T-helper 17 cell (primary cell): ENCODE data around the gene USB1. TPM values are rescaled to one million over a fixed set of nuclear protein-coding genes. Genes with fewer than 3 reads are reported as not detected.

Source experiments
- ATAC-seq: fragments of 150-1000 bp; cut with Tn5 transposase; 2 replicates; pipeline ENCODE4 v1.10.0; 2021; ENCODE audit warnings: mild to moderate bottlenecking, moderate library complexity
- DNase-seq, 3 donors: peaks; one replicate each; pipeline versions ENCODE4 v3.0.0 to v3.0.0-alpha.2; 2020 to 2021
- H3K9me3 ChIP-seq: one replicate; pipeline ENCODE4 v1.7.0; 2013; ENCODE audit warnings: low read length, mild to moderate bottlenecking; ENCODE audit not compliant: control insufficient read depth, poor library complexity, severe bottlenecking
- H3K27ac Mint-ChIP-seq: one replicate; pipeline ENCODE4 v1.8.0; 2022; ENCODE audit warnings: mild to moderate bottlenecking, moderate library complexity, mixed read lengths
- H3K27me3 Mint-ChIP-seq: one replicate; pipeline ENCODE4 v1.8.0; 2022; ENCODE audit warnings: mixed read lengths
- H3K36me3 Mint-ChIP-seq: one replicate; pipeline ENCODE4 v1.8.0; 2022; ENCODE audit warnings: low read depth, mixed read lengths
- H3K4me1 Mint-ChIP-seq: one replicate; pipeline ENCODE4 v1.8.0; 2022; ENCODE audit warnings: mild to moderate bottlenecking, mixed read lengths
- H3K4me3 Mint-ChIP-seq: one replicate; pipeline ENCODE4 v1.8.0; 2022; ENCODE audit warnings: mild to moderate bottlenecking, moderate library complexity, mixed read lengths
- total RNA-seq, 4 donors: library from RNA in 2 of 4; stranded (reverse) in 2 of 4; gene quantifications; one replicate each; pipeline ENCODE4 v1.2.3 and lab custom pipeline; 2022 to 2026

USB1 gene, protein sequence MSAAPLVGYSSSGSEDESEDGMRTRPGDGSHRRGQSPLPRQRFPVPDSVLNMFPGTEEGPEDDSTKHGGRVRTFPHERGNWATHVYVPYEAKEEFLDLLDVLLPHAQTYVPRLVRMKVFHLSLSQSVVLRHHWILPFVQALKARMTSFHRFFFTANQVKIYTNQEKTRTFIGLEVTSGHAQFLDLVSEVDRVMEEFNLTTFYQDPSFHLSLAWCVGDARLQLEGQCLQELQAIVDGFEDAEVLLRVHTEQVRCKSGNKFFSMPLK
- total RNA-seq (10 to 100 TPM; 34.1 to 35.7 TPM), total RNA-seq (lab: John Stamatoyannopoulos, UW) (13.0 to 17.6 reads per million in 2 donors)

DNA sequence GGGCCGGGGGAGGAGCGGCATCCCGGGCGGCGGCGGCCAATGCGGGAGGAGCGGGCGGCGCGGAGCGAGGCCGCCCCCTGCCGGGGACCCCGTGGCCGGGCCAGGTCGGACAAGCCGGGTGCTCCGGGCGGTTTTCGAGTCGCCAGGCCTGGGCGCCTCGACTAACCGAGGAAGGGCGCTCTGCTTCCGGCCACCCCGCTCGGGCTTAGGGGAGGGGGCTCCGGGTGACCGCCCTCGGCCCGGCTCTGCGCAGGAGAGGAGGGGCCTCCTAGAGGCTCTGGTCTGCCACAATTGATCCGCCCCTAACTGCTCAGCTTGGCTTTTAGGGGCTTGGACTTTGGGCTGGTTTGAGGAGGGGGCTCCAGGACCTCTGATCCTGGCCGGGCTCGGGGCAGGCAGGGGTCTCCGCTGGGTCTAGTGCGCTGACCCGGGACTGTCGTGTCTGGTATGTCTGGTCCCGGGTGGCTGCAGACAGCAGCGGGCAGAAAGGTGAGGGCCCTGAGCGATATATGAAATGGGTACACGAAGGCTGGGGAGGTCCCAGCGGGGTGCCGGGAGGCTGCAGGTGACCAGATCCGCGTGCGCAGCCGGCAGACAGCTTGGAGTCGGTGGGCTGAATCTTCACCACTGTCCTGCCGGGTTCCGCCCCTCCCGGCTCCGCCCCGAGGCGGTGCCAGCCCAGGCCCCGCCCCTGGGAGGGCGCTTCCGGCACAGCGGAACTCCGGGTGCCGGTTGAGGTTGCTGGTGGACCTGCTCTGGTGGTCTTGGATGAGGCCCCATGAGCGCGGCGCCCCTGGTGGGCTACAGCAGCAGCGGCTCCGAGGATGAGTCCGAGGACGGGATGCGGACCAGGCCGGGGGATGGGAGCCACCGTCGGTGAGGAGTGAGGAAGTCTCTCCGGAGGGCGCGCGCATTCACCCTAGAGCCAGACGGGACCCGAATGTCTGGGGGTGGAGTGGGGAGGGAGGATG, at the start of gene USB1:
USB1 (plus strand) TSS at position 702 of the 971 bp plus-strand sequence; CDS start at position 779, 77 bp downstream.
- peak; percentile 84 to 87 (median 86) for DNase-seq
- peak within 1 kb of the TSS; percentile 94 for H3K4me3 Mint-ChIP-seq
- peaks cover 47% of the 10 kb centered on the region for H3K4me1 Mint-ChIP-seq
- ATAC-seq: peak; percentile 80
- peak within 1 kb of the TSS; percentile 77 for H3K27ac Mint-ChIP-seq
- H3K27me3 Mint-ChIP-seq: no peaks in the 10 kb centered on the region
- peaks cover 3% of the 10 kb centered on the region for H3K36me3 Mint-ChIP-seq
- no peaks in the 10 kb centered on the region for H3K9me3 ChIP-seq

DNA sequence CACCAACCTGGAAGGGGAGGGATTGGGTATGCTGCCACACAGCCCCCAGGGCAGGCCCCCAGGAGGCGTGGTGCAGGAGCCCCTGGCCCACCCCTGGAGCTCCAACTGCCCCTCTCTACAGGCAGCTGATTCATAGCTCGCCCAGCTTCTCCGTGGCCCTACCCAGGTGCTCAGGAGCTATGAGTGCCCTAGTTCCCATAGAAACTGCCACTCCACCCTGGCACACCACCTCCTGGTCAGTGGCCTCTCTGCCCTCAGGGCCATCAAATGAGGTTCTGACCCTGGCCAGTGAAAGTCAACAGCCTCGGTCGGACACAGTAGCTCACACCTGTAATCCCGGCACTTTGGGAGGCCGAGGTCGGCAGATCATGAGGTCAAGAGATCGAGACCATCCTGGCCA, 48.3 kb upstream of the USB1 start:
- Mint-ChIP-seq H3K4me1 (peaks cover 2% of the 10 kb centered on the region), H3K36me3 (no peaks in the 10 kb centered on the region), H3K27me3 (peaks cover 15% of the 10 kb centered on the region), H3K27ac (no peak overlapping the region), H3K4me3 (no peak overlapping the region)
- DNase-seq (no peak), ATAC-seq (no peak)
- H3K9me3 ChIP-seq: no peaks in the 10 kb centered on the region

DNA sequence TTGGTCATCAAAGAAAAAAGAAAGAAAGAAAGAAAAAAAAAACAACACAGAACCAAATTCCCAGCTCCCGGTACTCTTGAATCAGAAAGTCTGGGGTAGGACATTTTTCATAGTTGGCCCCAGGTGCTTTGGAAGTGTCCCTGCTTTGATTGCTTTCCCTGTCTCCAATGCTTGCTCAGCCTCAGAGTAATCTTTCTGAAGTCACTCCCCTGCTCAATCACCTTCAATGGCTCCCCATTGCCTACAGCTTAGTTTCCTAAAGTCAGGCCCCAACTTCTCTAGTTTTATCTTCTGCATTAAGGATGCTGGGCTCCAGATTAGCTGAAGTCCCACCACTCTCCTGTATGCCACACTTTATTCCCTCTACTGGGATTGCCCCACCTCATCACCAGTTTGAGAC, 47.4 kb upstream of the USB1 start:
- H3K4me3 Mint-ChIP-seq: no peak overlapping the region
- no peaks in the 10 kb centered on the region for H3K36me3 Mint-ChIP-seq
- DNase-seq (no peak), ATAC-seq (no peak)
- H3K27me3 Mint-ChIP-seq: peaks cover 15% of the 10 kb centered on the region
- no peak overlapping the region for H3K27ac Mint-ChIP-seq
- peaks cover 2% of the 10 kb centered on the region for H3K4me1 Mint-ChIP-seq
- H3K9me3 ChIP-seq: no peaks in the 10 kb centered on the region

DNA sequence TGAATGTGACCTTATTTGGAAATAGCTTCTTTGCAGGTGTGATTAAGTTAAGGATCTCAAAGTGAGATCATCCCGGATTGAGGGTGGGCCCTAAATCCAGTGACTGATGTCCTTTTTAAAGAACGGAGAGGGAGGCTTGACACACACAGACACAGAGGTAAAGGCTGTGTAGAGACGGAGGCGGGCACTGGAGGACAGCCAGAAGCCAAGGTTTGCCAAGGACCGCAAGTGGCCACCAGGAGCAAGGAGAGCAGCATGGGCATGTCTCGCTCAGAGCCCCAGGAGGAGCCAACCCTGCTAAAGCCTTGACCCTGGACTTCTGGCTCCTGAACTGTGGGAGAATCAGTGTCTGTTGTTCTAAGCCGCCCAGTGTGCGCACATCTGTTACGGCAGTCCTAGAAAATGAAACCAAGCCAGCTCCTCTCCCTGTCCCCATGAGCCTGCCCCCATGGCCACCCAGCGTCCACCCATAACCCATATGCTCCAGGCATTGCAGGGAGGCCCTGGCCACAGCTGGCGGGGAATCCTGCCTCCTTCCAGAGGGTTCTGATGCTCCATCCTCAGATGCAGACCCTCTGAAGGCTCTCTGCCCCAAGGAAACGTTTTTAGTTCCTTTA, 45.5 kb upstream of the USB1 start:
- H3K4me3 Mint-ChIP-seq: no peak overlapping the region
- DNase-seq (no peak), ATAC-seq (no peak)
- H3K4me1 Mint-ChIP-seq: peaks cover 2% of the 10 kb centered on the region
- peaks cover 9% of the 10 kb centered on the region for H3K27me3 Mint-ChIP-seq
- no peaks in the 10 kb centered on the region for H3K36me3 Mint-ChIP-seq
- H3K9me3 ChIP-seq: no peaks in the 10 kb centered on the region
- no peak overlapping the region for H3K27ac Mint-ChIP-seq

DNA sequence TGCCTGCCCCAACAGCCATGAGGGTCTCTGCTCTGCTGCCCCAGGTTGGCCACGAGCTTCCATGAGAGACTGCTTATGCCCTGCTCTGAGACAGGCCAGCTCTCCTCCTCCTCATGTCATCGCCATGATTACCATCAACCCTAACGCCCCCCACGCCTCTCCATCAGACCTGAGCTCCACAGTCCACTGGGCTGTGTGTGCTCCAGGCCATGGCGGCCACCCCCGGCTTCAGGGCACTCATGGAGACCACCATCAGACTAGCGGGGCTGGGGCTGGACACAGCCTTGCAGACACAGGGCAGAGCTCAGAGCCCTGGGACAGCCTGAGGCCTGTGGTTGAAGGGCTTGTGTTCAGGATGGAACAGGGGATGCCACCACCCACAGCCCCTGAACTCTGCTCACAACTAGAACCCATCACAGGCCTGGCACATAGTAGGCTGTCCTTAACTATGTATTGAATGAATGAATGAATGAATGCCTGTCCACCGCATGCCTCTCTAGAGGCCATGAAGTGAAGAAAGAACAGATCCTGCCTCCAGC, 44.9 kb upstream of the USB1 start:
- Mint-ChIP-seq H3K4me1 (peaks cover 2% of the 10 kb centered on the region), H3K27ac (no peak overlapping the region), H3K27me3 (peaks cover 4% of the 10 kb centered on the region), H3K4me3 (no peak overlapping the region), H3K36me3 (no peaks in the 10 kb centered on the region)
- DNase-seq (no peak), ATAC-seq (no peak)
- no peaks in the 10 kb centered on the region for H3K9me3 ChIP-seq

DNA sequence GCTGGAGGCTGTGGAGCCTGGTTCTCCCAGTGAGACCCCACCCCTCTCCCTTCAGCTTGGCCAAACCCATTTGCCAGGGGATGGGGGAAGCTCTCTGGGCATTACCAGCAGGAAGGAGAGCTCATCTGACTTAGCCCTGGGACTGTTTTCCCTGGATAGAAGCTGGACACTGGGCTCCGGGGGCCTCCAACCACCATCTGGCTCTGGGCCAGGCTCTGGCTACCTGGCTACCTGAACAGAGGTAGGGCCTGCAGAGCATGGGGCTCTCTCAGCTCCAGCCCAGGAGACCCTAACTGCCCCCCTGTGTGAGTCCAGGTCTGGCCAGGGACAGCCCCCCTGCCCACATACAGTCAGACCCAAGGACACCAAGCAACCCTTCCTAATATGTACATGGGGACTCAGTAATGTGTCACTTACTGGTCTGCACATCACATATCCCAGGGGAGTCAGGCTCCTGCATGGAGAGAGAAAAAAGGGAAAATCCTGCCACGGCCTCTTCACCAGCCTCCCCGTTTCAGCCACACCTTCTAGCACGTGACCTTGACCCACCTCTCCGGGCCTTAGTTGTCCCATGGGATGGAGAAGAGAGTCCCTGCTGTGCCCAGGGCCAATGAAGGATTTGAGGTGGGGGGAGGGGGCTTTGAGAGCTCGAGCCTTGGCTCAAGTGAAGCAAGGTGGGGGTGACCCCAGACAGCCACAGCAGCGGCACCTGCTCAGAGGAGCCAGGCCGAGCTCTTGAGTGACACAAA, 44.1 kb upstream of the USB1 start:
- H3K4me1 Mint-ChIP-seq: peaks cover 2% of the 10 kb centered on the region
- H3K36me3 Mint-ChIP-seq: no peaks in the 10 kb centered on the region
- no peaks in the 10 kb centered on the region for H3K27me3 Mint-ChIP-seq
- H3K27ac Mint-ChIP-seq: no peak overlapping the region
- no peaks in the 10 kb centered on the region for H3K9me3 ChIP-seq
- H3K4me3 Mint-ChIP-seq: no peak overlapping the region
- no peak for DNase-seq
- no peak for ATAC-seq

DNA sequence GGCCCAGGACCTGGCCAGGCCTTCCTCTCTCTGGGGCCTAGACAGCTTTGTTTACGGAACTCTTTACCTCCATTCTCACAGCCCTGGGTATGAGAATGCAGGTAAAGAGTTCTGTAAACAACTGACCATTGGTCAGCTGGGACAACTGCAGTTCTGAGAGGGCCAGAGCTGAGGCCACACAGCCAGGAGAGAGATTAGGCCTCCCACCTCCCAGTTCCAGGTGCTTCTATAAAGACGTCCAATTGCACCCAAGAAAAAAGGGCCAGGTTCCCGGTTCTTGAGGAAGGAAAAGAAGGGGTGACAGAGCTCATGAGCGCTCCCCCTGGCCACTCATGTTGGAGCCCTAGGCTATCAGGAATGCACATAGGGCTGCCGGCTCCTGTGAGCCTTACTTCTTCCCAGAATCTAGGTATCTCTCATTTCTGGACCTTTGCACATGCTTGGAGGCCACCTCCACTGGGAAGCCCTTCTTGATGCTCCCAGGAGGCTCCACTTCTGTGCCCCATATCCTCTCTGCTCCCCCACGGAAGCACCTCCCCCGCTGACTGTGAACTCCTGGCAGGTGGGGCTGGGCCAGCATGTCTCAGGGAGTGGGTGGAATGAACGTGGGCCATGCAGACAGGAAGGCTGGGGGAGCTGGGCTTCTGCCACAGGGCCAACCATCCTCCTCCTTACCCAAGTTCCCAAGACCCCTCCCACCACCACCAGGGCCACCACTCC, 43.4 kb upstream of the USB1 start:
- ATAC-seq: no peak
- Mint-ChIP-seq H3K36me3 (no peaks in the 10 kb centered on the region), H3K27ac (no peak overlapping the region), H3K4me3 (no peak overlapping the region), H3K27me3 (no peaks in the 10 kb centered on the region), H3K4me1 (no peaks in the 10 kb centered on the region)
- no peaks in the 10 kb centered on the region for H3K9me3 ChIP-seq
- no peak for DNase-seq

DNA sequence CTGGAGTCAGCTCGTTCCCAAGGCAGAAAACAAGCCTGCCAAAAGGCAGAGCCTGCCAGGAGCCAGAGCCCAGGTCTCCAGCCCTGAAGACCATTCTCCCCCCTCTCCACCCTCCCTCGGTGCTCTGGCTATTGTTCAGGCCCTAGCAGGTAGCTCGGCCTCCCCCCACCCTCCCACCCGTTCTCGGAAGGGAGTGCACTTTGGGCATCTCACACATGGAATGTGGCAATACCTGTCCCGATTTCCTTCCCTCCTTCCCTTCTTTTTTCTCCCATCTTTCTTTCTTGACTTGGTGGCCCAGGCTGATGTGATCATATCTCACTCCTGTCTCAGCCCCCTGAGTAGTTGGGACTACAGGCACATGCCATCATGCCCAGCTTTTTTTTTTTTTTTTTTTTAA, 42.7 kb upstream of the USB1 start:
- no peaks in the 10 kb centered on the region for H3K27me3 Mint-ChIP-seq
- no peak overlapping the region for H3K27ac Mint-ChIP-seq
- no peaks in the 10 kb centered on the region for H3K36me3 Mint-ChIP-seq
- H3K9me3 ChIP-seq: no peaks in the 10 kb centered on the region
- H3K4me1 Mint-ChIP-seq: no peaks in the 10 kb centered on the region
- DNase-seq (no peak), ATAC-seq (no peak)
- no peak overlapping the region for H3K4me3 Mint-ChIP-seq

DNA sequence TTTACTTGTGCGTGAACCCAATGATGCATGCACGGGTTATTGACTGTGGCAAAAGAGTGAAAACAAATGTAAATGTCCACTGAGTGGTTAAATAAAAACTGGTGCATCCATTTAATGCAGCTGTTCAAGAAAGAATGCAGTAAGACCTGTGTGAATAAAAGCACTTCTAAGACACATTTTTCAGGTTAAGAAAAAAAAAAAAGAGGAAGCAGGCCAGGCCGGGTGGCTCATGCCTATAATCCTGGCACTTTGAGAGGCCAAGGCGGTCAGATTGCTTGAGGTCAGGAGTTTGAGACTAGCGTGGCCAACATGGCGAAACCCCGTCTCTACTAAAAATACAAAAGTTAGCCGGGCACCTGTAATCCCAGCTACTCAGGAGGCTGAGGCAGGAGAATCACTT, 42.1 kb upstream of the USB1 start:
- no peak for DNase-seq
- H3K27me3 Mint-ChIP-seq: no peaks in the 10 kb centered on the region
- no peaks in the 10 kb centered on the region for H3K9me3 ChIP-seq
- no peaks in the 10 kb centered on the region for H3K4me1 Mint-ChIP-seq
- H3K36me3 Mint-ChIP-seq: no peaks in the 10 kb centered on the region
- H3K4me3 Mint-ChIP-seq: no peak overlapping the region
- no peak for ATAC-seq
- no peak overlapping the region for H3K27ac Mint-ChIP-seq

DNA sequence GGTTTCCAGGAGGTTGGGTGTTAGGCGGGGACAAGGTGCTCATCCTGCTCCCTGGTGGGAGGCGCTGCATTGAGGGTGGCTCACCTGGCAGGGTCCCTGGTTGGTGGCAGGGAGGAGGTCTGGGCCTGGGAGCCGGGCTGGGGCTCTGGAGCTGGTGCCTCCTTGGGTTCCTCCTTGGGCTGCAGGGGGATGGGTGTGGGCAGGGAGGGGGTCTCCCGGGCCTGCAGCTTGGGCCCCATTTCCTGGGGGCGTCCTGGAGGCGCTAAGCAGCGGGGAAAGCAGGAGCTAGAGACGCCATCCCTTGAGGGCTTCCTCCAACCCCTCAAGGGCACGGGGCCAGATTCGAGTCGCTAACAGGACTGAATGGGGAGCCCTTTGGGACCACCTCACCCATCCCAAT, 41.4 kb upstream of the USB1 start:
- H3K27ac Mint-ChIP-seq: no peak overlapping the region
- H3K27me3 Mint-ChIP-seq: no peaks in the 10 kb centered on the region
- DNase-seq: no peak
- ATAC-seq: no peak
- no peaks in the 10 kb centered on the region for H3K4me1 Mint-ChIP-seq
- no peaks in the 10 kb centered on the region for H3K9me3 ChIP-seq
- H3K4me3 Mint-ChIP-seq: no peak overlapping the region
- no peaks in the 10 kb centered on the region for H3K36me3 Mint-ChIP-seq

DNA sequence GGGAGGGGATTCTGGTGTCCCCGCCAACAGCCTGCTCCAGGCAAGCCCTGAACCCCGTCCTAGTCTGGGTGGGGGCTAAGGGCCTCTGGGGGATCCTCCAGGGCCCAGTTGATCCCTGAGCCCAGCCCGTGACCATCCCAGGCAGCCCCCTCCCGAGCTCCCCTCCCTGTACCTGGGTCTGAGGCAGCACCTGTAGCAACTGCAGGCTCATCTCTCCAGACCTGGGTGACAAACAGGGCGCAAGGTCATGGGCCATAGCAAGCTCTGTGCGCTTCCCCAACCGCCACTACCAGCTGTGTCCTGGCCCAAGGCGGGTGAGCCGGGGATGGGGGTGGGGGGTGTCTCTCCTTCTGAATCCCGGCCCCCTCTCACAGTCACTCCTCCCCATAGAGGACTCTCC, 40.9 kb upstream of the USB1 start:
- Mint-ChIP-seq H3K36me3 (no peaks in the 10 kb centered on the region), H3K27ac (no peak overlapping the region), H3K27me3 (no peaks in the 10 kb centered on the region), H3K4me3 (no peak overlapping the region), H3K4me1 (no peaks in the 10 kb centered on the region)
- DNase-seq (no peak), ATAC-seq (no peak)
- no peaks in the 10 kb centered on the region for H3K9me3 ChIP-seq

DNA sequence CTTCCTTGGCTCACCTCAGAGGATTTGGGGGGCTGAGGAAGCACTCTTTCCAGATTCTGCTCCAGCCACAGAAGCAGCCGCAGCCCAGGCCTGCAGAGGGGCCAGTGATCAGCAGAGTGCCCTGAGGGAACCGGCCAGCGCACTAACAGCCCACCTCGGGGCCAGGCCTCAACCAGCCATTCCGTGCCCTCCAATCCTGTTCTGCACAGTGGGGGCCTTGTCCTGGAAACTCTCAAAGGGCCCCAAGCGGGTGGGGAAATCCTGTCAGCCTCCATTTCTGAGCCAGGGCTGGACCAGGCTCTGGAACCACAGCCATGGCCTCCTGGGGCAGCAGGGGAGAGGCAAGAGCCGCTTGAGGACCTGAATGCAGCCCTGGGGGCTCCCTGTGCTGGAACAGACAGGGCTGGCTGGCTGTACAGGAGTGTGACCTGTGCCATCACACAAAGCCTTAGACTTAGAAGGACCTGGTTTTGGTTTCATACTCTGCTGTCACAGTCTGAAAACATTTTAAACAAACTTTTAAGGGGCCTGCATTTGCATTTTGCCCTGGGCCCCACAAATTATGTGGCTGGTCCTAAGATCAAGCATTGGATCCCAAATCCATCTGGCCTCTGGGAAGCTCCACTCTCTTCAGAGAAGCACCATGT, 40.3 kb upstream of the USB1 start:
- H3K9me3 ChIP-seq: no peaks in the 10 kb centered on the region
- Mint-ChIP-seq H3K4me3 (no peak overlapping the region), H3K36me3 (no peaks in the 10 kb centered on the region), H3K27ac (no peak overlapping the region), H3K4me1 (no peaks in the 10 kb centered on the region), H3K27me3 (no peaks in the 10 kb centered on the region)
- ATAC-seq (no peak), DNase-seq (no peak)
